Esophagus muscularis mucosa (tissue), 3 donors: ENCODE results near the gene UQCRC1.

Experiments
- POLR2AphosphoS5 ChIP-seq, 2 donors: sonication (generic); formaldehyde crosslinking; IDR thresholded peaks; one replicate each; pipeline ENCODE4 v1.6.1; 2017; ENCODE audit warnings: antibody characterized with exemption in 2 of 2
- TF ChIP-seq, protein P1 (sequence below), 3 experiments: fragments of 200-600 bp in 2 of 3; fragments of 450-650 bp in 1 of 3; sonication (generic) in 2 of 3; IDR thresholded peaks; one replicate each; pipeline ENCODE4 v1.5.1; 2017 to 2019; ENCODE audit warnings: antibody characterized with exemption in 3 of 3, mild to moderate bottlenecking in 2 of 3, moderate library complexity in 1 of 3

DNA sequence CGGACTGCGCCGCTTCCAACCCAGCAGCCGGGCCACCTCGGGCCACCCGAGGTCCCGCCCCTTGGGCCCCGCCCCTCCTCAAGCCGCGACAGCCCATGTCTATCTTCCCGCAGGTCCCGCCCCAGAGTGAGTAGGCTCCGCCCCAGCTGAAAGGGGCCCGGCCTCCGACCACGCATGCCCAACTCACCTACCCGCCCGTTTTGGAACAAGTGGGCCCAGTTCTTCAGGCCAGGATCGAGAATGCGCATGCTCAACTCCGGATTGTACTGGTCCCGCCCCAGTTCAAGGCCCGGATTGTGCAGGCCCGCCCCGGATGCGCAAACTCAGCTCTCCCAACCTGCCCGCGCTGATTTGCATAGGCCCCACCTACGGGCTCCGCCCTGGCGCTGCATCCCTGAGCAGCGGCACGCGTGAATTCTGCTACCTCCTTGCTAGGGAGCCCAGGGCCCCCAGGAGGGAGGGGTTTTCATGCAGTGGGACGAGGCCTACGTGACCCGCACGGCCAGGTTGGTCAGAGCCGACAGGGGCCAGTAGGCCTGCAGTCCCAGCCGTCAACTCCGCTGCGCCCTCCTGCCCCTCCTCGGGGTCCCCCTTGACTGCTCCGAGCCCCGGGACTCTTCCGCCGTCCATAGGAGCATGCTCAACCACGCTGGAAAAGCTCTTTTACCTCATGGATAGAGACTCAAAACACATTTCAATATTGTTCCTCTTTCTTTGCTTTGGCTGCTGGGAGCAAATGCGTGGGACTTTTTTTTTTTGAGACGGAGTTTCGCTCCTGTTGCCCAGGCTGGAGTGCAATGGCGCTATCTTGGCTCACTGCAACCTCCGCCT, 52.4 kb downstream of the UQCRC1 start, which contains the start of gene PFKFB4:
- TF ChIP-seq, protein P1, sequence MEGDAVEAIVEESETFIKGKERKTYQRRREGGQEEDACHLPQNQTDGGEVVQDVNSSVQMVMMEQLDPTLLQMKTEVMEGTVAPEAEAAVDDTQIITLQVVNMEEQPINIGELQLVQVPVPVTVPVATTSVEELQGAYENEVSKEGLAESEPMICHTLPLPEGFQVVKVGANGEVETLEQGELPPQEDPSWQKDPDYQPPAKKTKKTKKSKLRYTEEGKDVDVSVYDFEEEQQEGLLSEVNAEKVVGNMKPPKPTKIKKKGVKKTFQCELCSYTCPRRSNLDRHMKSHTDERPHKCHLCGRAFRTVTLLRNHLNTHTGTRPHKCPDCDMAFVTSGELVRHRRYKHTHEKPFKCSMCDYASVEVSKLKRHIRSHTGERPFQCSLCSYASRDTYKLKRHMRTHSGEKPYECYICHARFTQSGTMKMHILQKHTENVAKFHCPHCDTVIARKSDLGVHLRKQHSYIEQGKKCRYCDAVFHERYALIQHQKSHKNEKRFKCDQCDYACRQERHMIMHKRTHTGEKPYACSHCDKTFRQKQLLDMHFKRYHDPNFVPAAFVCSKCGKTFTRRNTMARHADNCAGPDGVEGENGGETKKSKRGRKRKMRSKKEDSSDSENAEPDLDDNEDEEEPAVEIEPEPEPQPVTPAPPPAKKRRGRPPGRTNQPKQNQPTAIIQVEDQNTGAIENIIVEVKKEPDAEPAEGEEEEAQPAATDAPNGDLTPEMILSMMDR (IDR thresholded peaks at IDR 0.05), result peak in 1 of 3 experiments; percentile 30
- peak; percentile 66 to 92 for TF ChIP-seq POLR2AphosphoS5 (IDR thresholded peaks at IDR 0.05)
